DND-41 (cell line): Measurements from ENCODE around the gene PTBP3.

Experiments
- ATAC-seq: fragments of 200-7000 bp; cut with Tn5 transposase; 3 replicates; pipeline ENCODE4 v1.9.1; 2021; ENCODE audit warnings: low read depth; ENCODE audit not compliant: insufficient read depth
- DNase-seq: peaks from one replicate; pipeline ENCODE4 v3.0.0-alpha.2; 2020
- H2AFZ ChIP-seq: 2 replicates; pipeline ENCODE4 v1.6.0; 2012; ENCODE audit warnings: low read depth, low read length
- H3K27ac ChIP-seq: 2 replicates; pipeline ENCODE4 v1.5.1; 2012; ENCODE audit warnings: low read length, inconsistent platforms
- H3K27me3 ChIP-seq: fragments of 200-600 bp; sonication (generic); 2 replicates; pipeline ENCODE4 v1.6.0; 2012; ENCODE audit warnings: low read length, mild to moderate bottlenecking, inconsistent platforms; ENCODE audit not compliant: insufficient read depth, poor library complexity
- H3K36me3 ChIP-seq: 2 replicates; pipeline ENCODE4 v1.5.1; 2012; ENCODE audit warnings: low read length, inconsistent platforms; ENCODE audit not compliant: insufficient read depth
- H3K4me1 ChIP-seq: 2 replicates; pipeline ENCODE4 v1.5.1; 2012; ENCODE audit warnings: mild to moderate bottlenecking, low read length; ENCODE audit not compliant: insufficient read depth
- H3K4me2 ChIP-seq: 2 replicates; pipeline ENCODE4 v1.6.0; 2012; ENCODE audit warnings: mild to moderate bottlenecking, moderate library complexity, low read length, inconsistent platforms; ENCODE audit not compliant: insufficient read depth
- H3K4me3 ChIP-seq, 2 experiments: fragments of 200-600 bp in 1 of 2; shearing (Covaris generic) in 1 of 2; 2 replicates each; pipeline ENCODE4 v1.5.1; 2012 to 2016; ENCODE audit warnings: inconsistent platforms in 2 of 2, low read length in 2 of 2, mild to moderate bottlenecking in 2 of 2, low read depth in 1 of 2, moderate library complexity in 1 of 2
- H3K79me2 ChIP-seq: 2 replicates; pipeline ENCODE4 v1.6.0; 2012; ENCODE audit warnings: low read length, inconsistent platforms; ENCODE audit not compliant: insufficient read depth
- H3K9ac ChIP-seq: 2 replicates; pipeline ENCODE4 v1.6.0; 2012; ENCODE audit warnings: low read depth, mild to moderate bottlenecking, inconsistent platforms, low read length, moderate library complexity
- H3K9me3 ChIP-seq: 2 replicates; pipeline ENCODE4 v1.5.1; 2012; ENCODE audit warnings: low read length, moderate library complexity, mild to moderate bottlenecking, inconsistent platforms; ENCODE audit not compliant: insufficient read depth, severe bottlenecking
- H4K20me1 ChIP-seq: 2 replicates; pipeline ENCODE4 v1.6.0; 2012; ENCODE audit warnings: low read length; ENCODE audit not compliant: insufficient read depth
- EZH2 ChIP-seq: IDR thresholded peaks from 3 replicates; pipeline ENCODE4 v1.6.1; 2012; ENCODE audit warnings: borderline replicate concordance, low read depth, mild to moderate bottlenecking, moderate library complexity, low read length, inconsistent platforms; ENCODE audit not compliant: severe bottlenecking
- TF ChIP-seq, protein P1 (sequence below): IDR thresholded peaks from 2 replicates; pipeline ENCODE4 v1.5.1; 2012; ENCODE audit warnings: borderline replicate concordance, low read length, moderate library complexity, mild to moderate bottlenecking; ENCODE audit not compliant: poor library complexity, severe bottlenecking; ENCODE audit errors: extremely low read depth

The PTBP3 gene

DNA sequence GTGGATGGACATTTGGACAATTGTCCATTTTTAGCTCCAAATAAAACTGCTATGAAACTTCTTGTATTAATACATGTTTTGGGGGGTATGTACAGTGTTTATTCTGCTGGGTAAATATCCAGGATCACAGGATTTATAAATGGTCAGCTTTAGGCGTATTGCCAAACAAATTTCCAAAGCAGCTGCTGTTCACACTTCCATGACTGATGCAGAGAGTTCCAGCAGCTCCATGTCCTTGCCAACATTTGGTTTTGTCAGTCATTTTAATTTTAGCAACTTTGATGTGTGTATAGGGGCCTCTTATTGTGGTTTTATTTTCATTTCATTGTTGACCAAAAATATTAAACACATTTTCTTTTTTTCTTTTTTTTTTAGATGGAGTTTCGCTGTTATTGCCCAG is 148.5 kb downstream of the PTBP3 start:
- Histone ChIP-seq H3K9ac (no peak overlapping the region), H3K9me3 (no peaks in the 10 kb centered on the region), H4K20me1 (no peaks in the 10 kb centered on the region), H3K4me3 (no peak overlapping the region), H3K27ac (no peak overlapping the region), H3K4me1 (peaks cover 16% of the 10 kb centered on the region), H3K36me3 (no peaks in the 10 kb centered on the region), H3K79me2 (no peaks in the 10 kb centered on the region), H3K4me2 (no peak overlapping the region), H3K27me3 (no peaks in the 10 kb centered on the region), H2AFZ (no peak overlapping the region)
- no peak for DNase-seq
- no peak for ATAC-seq
- TF ChIP-seq, protein P1, sequence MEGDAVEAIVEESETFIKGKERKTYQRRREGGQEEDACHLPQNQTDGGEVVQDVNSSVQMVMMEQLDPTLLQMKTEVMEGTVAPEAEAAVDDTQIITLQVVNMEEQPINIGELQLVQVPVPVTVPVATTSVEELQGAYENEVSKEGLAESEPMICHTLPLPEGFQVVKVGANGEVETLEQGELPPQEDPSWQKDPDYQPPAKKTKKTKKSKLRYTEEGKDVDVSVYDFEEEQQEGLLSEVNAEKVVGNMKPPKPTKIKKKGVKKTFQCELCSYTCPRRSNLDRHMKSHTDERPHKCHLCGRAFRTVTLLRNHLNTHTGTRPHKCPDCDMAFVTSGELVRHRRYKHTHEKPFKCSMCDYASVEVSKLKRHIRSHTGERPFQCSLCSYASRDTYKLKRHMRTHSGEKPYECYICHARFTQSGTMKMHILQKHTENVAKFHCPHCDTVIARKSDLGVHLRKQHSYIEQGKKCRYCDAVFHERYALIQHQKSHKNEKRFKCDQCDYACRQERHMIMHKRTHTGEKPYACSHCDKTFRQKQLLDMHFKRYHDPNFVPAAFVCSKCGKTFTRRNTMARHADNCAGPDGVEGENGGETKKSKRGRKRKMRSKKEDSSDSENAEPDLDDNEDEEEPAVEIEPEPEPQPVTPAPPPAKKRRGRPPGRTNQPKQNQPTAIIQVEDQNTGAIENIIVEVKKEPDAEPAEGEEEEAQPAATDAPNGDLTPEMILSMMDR, result no peak
- TF ChIP-seq EZH2, result no peak

DNA sequence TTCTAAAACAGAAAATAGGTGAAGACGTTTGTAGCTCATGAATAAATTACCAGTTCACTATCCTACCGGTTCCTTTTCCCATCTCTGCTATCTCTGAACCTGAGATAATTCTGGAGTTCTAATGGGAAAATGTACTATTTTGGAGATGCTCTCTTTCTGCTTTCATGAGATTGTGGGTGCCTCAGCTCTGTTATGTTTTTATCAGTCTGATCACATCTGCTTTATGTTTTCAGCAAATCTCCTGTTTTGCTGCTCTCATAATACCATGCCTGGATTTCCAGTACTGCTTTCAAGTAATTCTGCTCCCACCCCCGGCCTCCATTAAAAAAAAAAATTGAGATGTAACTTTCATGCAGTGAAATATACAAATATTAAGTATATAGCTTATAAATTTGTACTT is 149.2 kb downstream of the PTBP3 start:
- ATAC-seq, result no peak
- H3K4me3 ChIP-seq, result no peak overlapping the region
- no peaks in the 10 kb centered on the region for H4K20me1 ChIP-seq
- no peaks in the 10 kb centered on the region for H3K9me3 ChIP-seq
- H3K4me1 ChIP-seq, result peaks cover 23% of the 10 kb centered on the region
- TF ChIP-seq EZH2, result no peak
- TF ChIP-seq, protein P1, result no peak
- DNase-seq, result no peak
- H3K27ac ChIP-seq, result no peak overlapping the region
- H3K79me2 ChIP-seq, result no peaks in the 10 kb centered on the region
- no peak overlapping the region for H2AFZ ChIP-seq
- no peak overlapping the region for H3K9ac ChIP-seq
- no peaks in the 10 kb centered on the region for H3K36me3 ChIP-seq
- no peaks in the 10 kb centered on the region for H3K27me3 ChIP-seq
- H3K4me2 ChIP-seq, result no peak overlapping the region

DNA sequence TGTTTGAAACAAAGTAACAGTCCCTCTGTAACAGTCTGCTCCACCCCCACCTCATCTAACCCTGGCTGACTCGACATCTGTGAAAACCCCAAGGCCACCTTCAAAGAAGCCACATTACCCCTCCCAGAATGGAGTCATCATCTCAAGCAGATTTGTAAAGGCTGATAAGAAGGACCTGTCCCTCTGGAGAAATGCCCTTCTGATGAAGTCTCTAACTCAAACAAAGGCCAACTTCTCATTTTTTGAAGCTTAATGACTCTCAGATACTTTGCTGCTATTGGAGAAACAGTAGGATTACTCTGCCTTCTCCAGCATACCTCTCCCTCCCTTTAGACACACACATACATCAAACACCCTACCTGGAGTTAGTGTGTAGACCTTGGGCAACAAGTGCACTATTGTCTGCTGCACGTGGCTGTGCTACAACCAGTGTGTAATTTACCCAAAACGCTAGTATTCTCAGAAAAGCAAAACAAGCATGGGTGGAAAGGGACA is 153.0 kb downstream of the PTBP3 start:
- Histone ChIP-seq H3K9ac (peak overlapping the region; percentile 34), H3K4me3 (peak overlapping the region in 1 of 2 experiments; percentile 28; a peak in 2 of 4 replicates), H3K4me1 (peaks cover 35% of the 10 kb centered on the region), H3K4me2 (peak overlapping the region; percentile 56), H3K27ac (peak overlapping the region; percentile 71), H3K36me3 (no peaks in the 10 kb centered on the region), H3K79me2 (no peaks in the 10 kb centered on the region), H4K20me1 (no peaks in the 10 kb centered on the region), H2AFZ (no peak overlapping the region), H3K27me3 (no peaks in the 10 kb centered on the region), H3K9me3 (no peaks in the 10 kb centered on the region)
- DNase-seq (peak; percentile 80), ATAC-seq (peak; percentile 80)
- TF ChIP-seq, protein P1, result no peak
- no peak for TF ChIP-seq EZH2
